LNCaP clone FGC (cell line): ENCODE results near the gene WFIKKN2.

Experiments
- DNase-seq: peaks from one replicate; pipeline ENCODE4 v3.0.0-alpha.2; 2011; ENCODE audit warnings: low read depth
- H3K4me3 ChIP-seq: 2 replicates; pipeline ENCODE4 v1.5.1; 2011; ENCODE audit warnings: mild to moderate bottlenecking, low read depth, low read length, control low read depth
- TF ChIP-seq, protein P1 (sequence below): IDR thresholded peaks from 2 replicates; pipeline ENCODE4 v1.5.1; 2012; ENCODE audit warnings: mild to moderate bottlenecking; ENCODE audit not compliant: control insufficient read depth, insufficient read depth; ENCODE audit errors: extremely low read depth

WFIKKN2 gene

GRCh38 chr17:50865868-50866260 lies 30.5 kb downstream of the WFIKKN2 start:
- peak overlapping the region; percentile 92 for H3K4me3 ChIP-seq
- DNase-seq = no peak
- TF ChIP-seq, protein P1, sequence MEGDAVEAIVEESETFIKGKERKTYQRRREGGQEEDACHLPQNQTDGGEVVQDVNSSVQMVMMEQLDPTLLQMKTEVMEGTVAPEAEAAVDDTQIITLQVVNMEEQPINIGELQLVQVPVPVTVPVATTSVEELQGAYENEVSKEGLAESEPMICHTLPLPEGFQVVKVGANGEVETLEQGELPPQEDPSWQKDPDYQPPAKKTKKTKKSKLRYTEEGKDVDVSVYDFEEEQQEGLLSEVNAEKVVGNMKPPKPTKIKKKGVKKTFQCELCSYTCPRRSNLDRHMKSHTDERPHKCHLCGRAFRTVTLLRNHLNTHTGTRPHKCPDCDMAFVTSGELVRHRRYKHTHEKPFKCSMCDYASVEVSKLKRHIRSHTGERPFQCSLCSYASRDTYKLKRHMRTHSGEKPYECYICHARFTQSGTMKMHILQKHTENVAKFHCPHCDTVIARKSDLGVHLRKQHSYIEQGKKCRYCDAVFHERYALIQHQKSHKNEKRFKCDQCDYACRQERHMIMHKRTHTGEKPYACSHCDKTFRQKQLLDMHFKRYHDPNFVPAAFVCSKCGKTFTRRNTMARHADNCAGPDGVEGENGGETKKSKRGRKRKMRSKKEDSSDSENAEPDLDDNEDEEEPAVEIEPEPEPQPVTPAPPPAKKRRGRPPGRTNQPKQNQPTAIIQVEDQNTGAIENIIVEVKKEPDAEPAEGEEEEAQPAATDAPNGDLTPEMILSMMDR = no peak

GRCh38 chr17:50866261-50866949 lies 31.0 kb downstream of the WFIKKN2 start, which contains the start of gene TOB1:
Gene TOB1 (minus strand): TSS chr17:50866354. CDS start chr17:50864017, 2,337 bp downstream.
- peak; percentile 95 for DNase-seq
- peak within 1 kb of the TSS; percentile 92 for H3K4me3 ChIP-seq
- TF ChIP-seq, protein P1 = no peak

DNA sequence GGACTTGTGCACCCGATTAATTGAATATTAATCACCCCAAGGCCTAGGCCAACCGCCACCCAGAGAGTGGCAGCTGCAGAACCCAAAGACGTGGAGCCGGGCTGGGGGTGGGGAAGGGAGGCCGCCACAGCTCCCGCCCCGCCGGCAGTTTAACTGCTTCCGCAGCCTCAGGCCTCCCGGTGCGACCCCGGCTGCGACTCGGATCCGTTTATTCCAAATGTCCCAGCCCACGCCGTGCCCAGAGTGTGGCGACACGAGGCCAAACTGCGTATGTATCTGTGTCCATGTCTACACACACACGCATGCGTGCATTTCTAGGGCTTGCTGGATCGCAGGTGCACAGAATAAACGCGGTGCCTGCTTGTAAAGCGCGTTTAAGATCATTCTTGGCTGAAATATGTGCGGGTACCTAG lies 31.6 kb downstream of the WFIKKN2 start:
- peak overlapping the region; percentile 83 for H3K4me3 ChIP-seq
- DNase-seq = no peak
- TF ChIP-seq, protein P1 = no peak

- H3K4me3 ChIP-seq = peak overlapping the region; percentile 83
- DNase-seq = peak; percentile 94
- TF ChIP-seq, protein P1 = no peak
These were observed 32.2 kb downstream of the WFIKKN2 start for GRCh38 chr17:50867363-50868139.

DNA sequence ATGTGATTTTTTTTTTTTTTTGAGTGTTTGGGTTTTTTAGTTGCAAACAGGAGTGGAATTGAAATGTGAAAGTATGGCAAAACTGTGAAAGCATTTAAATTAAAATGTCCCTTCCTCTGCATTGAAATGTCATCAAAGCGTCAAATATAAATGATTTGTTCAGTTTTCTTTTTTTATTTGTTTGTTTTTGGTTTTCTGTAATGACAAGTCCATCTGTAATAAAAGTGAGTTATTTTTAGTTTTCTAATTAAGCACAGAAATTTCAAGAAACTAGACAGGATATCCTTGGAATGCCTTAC lies 32.7 kb downstream of the WFIKKN2 start:
- TF ChIP-seq, protein P1 = no peak
- no peak for DNase-seq
- H3K4me3 ChIP-seq = peak overlapping the region; percentile 83

DNA sequence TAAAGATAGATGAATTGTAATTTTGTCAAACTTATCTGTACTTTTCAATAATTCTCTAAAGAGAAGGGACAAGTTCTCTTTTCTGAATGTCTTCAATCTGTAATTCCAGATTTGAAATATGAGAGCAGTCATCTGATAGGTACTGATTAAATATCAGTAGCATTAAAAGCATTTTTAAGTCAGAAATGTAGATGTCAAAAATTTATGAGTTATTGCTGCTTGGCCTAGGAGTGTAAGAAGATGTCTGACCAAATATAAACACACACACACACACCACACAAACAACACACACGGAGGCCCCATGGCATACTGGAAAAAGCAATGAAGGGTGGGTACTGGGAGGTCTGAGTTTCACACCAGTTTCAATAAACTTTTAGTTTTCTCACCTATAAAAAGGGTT lies 33.2 kb downstream of the WFIKKN2 start:
- TF ChIP-seq, protein P1 = no peak
- no peak for DNase-seq
- peak overlapping the region; percentile 83 for H3K4me3 ChIP-seq
